Upper lobe of left lung (tissue), 4 donors: ENCODE data around the gene DDX59.

Experiments
- CTCF ChIP-seq, 6 experiments: fragments of 450-650 bp in 4 of 6; fragments of 200-600 bp in 2 of 6; sonication (generic) in 2 of 6; IDR thresholded peaks; one replicate each; pipeline ENCODE4 v1.5.1; 2016 to 2019; ENCODE audit warnings: antibody characterized with exemption in 6 of 6
- POLR2A ChIP-seq, 4 donors: fragments of 450-650 bp; IDR thresholded peaks; one replicate each; pipeline ENCODE4 v1.5.1; 2016 to 2017; ENCODE audit warnings: antibody characterized with exemption in 4 of 4, mild to moderate bottlenecking in 2 of 4
- POLR2AphosphoS5 ChIP-seq, 2 donors: sonication (generic); formaldehyde crosslinking; IDR thresholded peaks; one replicate each; pipeline ENCODE4 v1.5.1; 2017; ENCODE audit warnings: antibody characterized with exemption in 2 of 2

DNA sequence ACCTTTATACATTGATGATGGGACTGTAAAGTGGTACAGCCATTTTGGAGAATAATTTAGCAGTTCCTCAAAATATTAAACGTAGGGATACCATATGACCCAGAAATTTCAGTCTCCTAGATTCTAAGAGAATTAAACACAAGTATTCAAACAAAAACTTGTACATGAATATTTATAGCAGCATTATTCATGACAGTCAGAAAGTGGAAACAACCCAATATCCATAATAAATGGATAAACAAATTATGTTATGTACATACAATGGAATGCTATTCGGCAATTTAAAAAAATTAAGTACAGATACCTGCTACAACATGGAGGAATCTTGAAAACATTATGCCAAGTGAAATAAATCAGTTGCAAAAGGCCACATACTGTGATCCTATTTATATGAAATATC lies 16.9 kb upstream of the DDX59 start:
- TF ChIP-seq POLR2AphosphoS5 (IDR thresholded peaks at IDR 0.05), result no peak
- TF ChIP-seq POLR2A (IDR thresholded peaks at IDR 0.05), result no peak
- TF ChIP-seq CTCF (IDR thresholded peaks at IDR 0.05), result no peak
